Right atrium auricular region (tissue), 2 donors: ENCODE data around the gene CALU. TPM values are rescaled to one million over a fixed set of nuclear protein-coding genes. Genes with fewer than 3 reads are reported as not detected.

Experiments used
- DNase-seq: peaks from one replicate; pipeline ENCODE4 v3.0.0-alpha.2; 2019; ENCODE audit warnings: low spot score
- H3K27ac ChIP-seq, 2 donors: fragments of 200-600 bp; sonication (generic); 1 replicate in 1 of 2; 2 replicates in 1 of 2; pipeline ENCODE4 v1.5.1; 2016 to 2019
- H3K27me3 ChIP-seq, 2 donors: fragments of 200-600 bp; sonication (generic); one replicate each; pipeline versions ENCODE4 v1.5.1 to v1.6.0; 2017 to 2019
- H3K36me3 ChIP-seq: fragments of 200-600 bp; sonication (generic); one replicate; pipeline ENCODE4 v1.5.1; 2016
- H3K4me1 ChIP-seq, 2 donors: fragments of 200-600 bp; sonication (generic); one replicate each; pipeline versions ENCODE4 v1.5.1 to v1.6.0; 2017 to 2019
- H3K4me3 ChIP-seq, 2 donors: fragments of 200-600 bp; sonication (generic); 1 replicate in 1 of 2; 2 replicates in 1 of 2; pipeline ENCODE4 v1.5.1; 2017 to 2019; ENCODE audit warnings: mild to moderate bottlenecking in 1 of 2, moderate library complexity in 1 of 2
- H3K9me3 ChIP-seq, 2 donors: fragments of 200-600 bp; sonication (generic); one replicate each; pipeline ENCODE4 v1.5.1; 2019
- total RNA-seq, 2 donors: library from RNA; depleted of rRNA; stranded (reverse); fragments of >200 nt; gene quantifications; one replicate each; pipeline ENCODE4 v1.1.0, GENCODE V29; 2016
- TF ChIP-seq, protein P1 (sequence below), 2 donors: fragments of 200-600 bp; sonication (generic); IDR thresholded peaks; one replicate each; pipeline ENCODE4 v1.5.1; 2019; ENCODE audit warnings: antibody characterized with exemption in 2 of 2

CALU gene
- total RNA-seq, 2 donors from 2014 or later, result 190 to 286 TPM

- TF ChIP-seq, protein P1, sequence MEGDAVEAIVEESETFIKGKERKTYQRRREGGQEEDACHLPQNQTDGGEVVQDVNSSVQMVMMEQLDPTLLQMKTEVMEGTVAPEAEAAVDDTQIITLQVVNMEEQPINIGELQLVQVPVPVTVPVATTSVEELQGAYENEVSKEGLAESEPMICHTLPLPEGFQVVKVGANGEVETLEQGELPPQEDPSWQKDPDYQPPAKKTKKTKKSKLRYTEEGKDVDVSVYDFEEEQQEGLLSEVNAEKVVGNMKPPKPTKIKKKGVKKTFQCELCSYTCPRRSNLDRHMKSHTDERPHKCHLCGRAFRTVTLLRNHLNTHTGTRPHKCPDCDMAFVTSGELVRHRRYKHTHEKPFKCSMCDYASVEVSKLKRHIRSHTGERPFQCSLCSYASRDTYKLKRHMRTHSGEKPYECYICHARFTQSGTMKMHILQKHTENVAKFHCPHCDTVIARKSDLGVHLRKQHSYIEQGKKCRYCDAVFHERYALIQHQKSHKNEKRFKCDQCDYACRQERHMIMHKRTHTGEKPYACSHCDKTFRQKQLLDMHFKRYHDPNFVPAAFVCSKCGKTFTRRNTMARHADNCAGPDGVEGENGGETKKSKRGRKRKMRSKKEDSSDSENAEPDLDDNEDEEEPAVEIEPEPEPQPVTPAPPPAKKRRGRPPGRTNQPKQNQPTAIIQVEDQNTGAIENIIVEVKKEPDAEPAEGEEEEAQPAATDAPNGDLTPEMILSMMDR (IDR thresholded peaks at IDR 0.05), result no peak
- H3K9me3 ChIP-seq, result no peaks in the 10 kb centered on the region
- no peaks in the 10 kb centered on the region for H3K4me1 ChIP-seq
- H3K4me3 ChIP-seq, result no peak overlapping the region
- no peak overlapping the region for H3K27ac ChIP-seq
- no peak for DNase-seq
- H3K36me3 ChIP-seq, result no peaks in the 10 kb centered on the region
- H3K27me3 ChIP-seq, result no peaks in the 10 kb centered on the region
Observed at GRCh38 chr7:128801003-128801402, 61.8 kb downstream of the CALU start.

DNA sequence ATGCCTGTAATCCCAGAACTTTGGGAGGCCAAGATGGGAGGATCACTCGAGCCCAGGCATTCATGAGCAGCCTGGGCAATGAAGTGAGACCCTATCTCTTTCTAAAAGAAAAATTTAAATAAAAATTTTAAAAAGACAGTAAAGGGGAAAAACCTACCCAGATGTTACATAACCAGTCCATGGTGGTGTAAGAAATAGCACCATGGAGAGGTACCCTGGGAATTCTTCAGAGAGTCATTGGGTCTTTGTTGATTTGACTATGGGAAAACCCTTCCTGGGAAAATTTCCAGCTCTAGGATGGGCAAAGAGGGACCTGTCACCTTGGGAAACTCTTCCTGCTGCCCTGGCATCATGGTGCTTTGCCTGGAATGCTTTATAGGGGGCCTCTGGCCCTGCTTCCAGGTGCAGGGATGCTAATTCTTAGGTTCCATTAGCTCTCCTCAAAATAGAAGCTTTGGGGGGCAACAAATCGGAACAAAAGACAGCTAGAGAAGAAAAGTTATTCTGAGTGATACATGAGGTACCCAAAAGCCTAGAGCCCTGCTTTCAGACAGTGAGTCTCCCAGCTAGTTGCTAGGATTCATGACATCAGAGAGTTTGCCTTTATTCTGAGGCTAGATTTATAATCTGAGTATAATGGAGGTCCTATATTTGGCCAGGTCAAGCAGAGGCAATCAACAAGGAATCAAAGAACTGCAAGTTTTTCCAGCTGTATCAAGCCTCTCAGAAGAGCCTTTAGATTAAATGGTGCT, 62.7 kb downstream of the CALU start:
- H3K4me1 ChIP-seq, result no peaks in the 10 kb centered on the region
- no peak for DNase-seq
- H3K27ac ChIP-seq, result no peak overlapping the region
- H3K9me3 ChIP-seq, result no peaks in the 10 kb centered on the region
- TF ChIP-seq, protein P1 (IDR thresholded peaks at IDR 0.05), result no peak
- no peaks in the 10 kb centered on the region for H3K36me3 ChIP-seq
- H3K27me3 ChIP-seq, result no peaks in the 10 kb centered on the region
- no peak overlapping the region for H3K4me3 ChIP-seq

GRCh38 chr7:128804484-128804883, 65.3 kb downstream of the CALU start:
- H3K27ac ChIP-seq, result no peak overlapping the region
- no peaks in the 10 kb centered on the region for H3K27me3 ChIP-seq
- H3K36me3 ChIP-seq, result no peaks in the 10 kb centered on the region
- no peaks in the 10 kb centered on the region for H3K4me1 ChIP-seq
- H3K9me3 ChIP-seq, result no peaks in the 10 kb centered on the region
- no peak overlapping the region for H3K4me3 ChIP-seq
- TF ChIP-seq, protein P1 (IDR thresholded peaks at IDR 0.05), result no peak
- DNase-seq, result no peak

- Histone ChIP-seq H3K4me1 (no peaks in the 10 kb centered on the region), H3K9me3 (no peaks in the 10 kb centered on the region), H3K27ac (no peak overlapping the region), H3K4me3 (no peak overlapping the region), H3K27me3 (no peaks in the 10 kb centered on the region), H3K36me3 (no peaks in the 10 kb centered on the region)
- DNase-seq, result no peak
- TF ChIP-seq, protein P1 (IDR thresholded peaks at IDR 0.05), result no peak
Observed at GRCh38 chr7:128805225-128805624, 66.1 kb downstream of the CALU start.

DNA sequence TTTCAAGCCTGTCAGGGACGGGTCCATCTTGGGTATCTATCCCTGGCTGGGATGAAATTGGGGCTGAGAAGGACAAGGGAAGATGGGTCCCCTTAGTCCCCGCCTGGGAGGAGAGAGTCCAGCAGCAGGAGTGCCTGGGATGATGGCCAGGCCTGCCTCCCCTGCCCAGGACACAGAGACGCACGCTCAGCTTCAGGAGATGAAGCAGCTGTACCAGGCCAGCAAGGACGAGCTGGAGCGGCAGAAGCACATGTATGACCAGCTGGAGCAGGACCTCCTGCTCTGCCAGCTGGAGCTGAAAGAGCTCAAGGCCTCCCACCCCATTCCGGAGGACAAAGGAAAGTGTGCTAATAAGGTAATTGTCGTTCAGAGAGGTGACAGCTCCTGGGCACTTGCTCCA, 68.0 kb downstream of the CALU start:
- no peaks in the 10 kb centered on the region for H3K36me3 ChIP-seq
- H3K27ac ChIP-seq, result no peak overlapping the region
- no peak overlapping the region for H3K4me3 ChIP-seq
- no peaks in the 10 kb centered on the region for H3K4me1 ChIP-seq
- no peaks in the 10 kb centered on the region for H3K27me3 ChIP-seq
- no peaks in the 10 kb centered on the region for H3K9me3 ChIP-seq
- TF ChIP-seq, protein P1 (IDR thresholded peaks at IDR 0.05), result no peak
- no peak for DNase-seq

DNA sequence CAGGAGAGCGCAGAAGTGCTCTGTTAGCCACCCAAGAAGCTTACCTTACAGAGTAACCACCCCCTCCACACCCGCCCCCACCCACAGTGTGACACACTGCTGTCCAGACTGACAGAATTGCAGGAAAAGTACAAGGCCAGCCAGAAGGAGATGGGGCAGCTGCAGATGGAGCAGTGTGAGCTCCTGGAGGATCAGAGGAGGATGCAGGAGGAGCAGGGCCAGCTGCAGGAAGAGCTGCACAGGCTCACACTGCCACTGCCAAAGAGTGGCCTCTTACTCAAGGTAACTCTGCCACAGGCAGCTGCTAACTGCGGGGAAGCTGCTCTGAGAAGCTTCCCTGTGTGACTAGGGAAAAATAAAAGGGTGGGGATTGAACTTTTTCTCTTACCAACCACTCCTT, 70.2 kb downstream of the CALU start:
- Histone ChIP-seq H3K36me3 (no peaks in the 10 kb centered on the region), H3K4me3 (no peak overlapping the region), H3K4me1 (peaks cover 0 to 8% of the 10 kb centered on the region in 2 donors), H3K27ac (no peak overlapping the region), H3K9me3 (no peaks in the 10 kb centered on the region), H3K27me3 (no peaks in the 10 kb centered on the region)
- no peak for DNase-seq
- TF ChIP-seq, protein P1 (IDR thresholded peaks at IDR 0.05), result no peak
